Panc1 (cell line): Measurements from ENCODE around the gene IKZF3. TPM values are rescaled to one million over a fixed set of nuclear protein-coding genes. Genes with fewer than 3 reads are reported as not detected.

ENCODE experiments used
- ATAC-seq: fragments of 200-7000 bp; cut with Tn5 transposase; 2 replicates; pipeline ENCODE4 v1.9.1; 2020; ENCODE audit warnings: mild to moderate bottlenecking, moderate library complexity
- BruUV-seq: library from RNA; stranded (reverse); fragments of 400-500 nt; replicated peaks from 2 replicates; lab custom pipeline; 2021; lab: Mats Ljungman, UMichigan
- CTCF ChIA-PET: fragments of 300-600 bp; sonication (Branson Sonifier 250); formaldehyde crosslinking; loops from one replicate; lab custom pipeline; 2022; ENCODE audit warnings: antibody characterized with exemption; lab: Charles Lee
- POLR2A ChIA-PET: fragments of 300-600 bp; sonication (Branson Sonifier 250); formaldehyde crosslinking; loops from one replicate; lab custom pipeline; 2022; ENCODE audit warnings: antibody characterized with exemption; lab: Charles Lee
- DNase-seq: peaks from one replicate; pipeline ENCODE4 v3.0.0-alpha.2; 2010; ENCODE audit warnings: low read depth, low spot score
- H3K27ac ChIP-seq: 2 replicates; pipeline ENCODE4 v1.5.1; 2011; ENCODE audit warnings: mild to moderate bottlenecking, low read length, inconsistent platforms
- H3K27me3 ChIP-seq: fragments of 200-500 bp; sonication (Bioruptor generic); 2 replicates; pipeline ENCODE4 v1.6.0; 2014; ENCODE audit warnings: low read length, inconsistent platforms; ENCODE audit not compliant: control insufficient read depth, insufficient read depth
- H3K36me3 ChIP-seq: fragments of 200-500 bp; sonication (Bioruptor generic); 2 replicates; pipeline ENCODE4 v1.5.1; 2014; ENCODE audit warnings: inconsistent platforms, mild to moderate bottlenecking, low read length, moderate library complexity; ENCODE audit not compliant: control insufficient read depth, insufficient read depth
- H3K4me1 ChIP-seq: 2 replicates; pipeline ENCODE4 v1.5.1; 2011; ENCODE audit warnings: inconsistent platforms, mild to moderate bottlenecking, low read length, moderate library complexity; ENCODE audit not compliant: control insufficient read depth, insufficient read depth
- H3K4me3 ChIP-seq, 2 experiments: 2 replicates each; pipeline ENCODE4 v1.5.1; 2011 to 2012; ENCODE audit warnings: low read depth in 2 of 2, low read length in 2 of 2, mild to moderate bottlenecking in 2 of 2, inconsistent platforms in 1 of 2, moderate library complexity in 1 of 2
- H3K9me3 ChIP-seq: fragments of 200-500 bp; sonication (Bioruptor generic); 2 replicates; pipeline ENCODE4 v1.5.1; 2014; ENCODE audit warnings: low read depth, mild to moderate bottlenecking, inconsistent platforms, low read length, moderate library complexity; ENCODE audit not compliant: control insufficient read depth, insufficient read depth
- CTCF ChIP-seq: fragments of 450-650 bp; IDR thresholded peaks from 2 replicates; pipeline ENCODE4 v1.5.1; 2017; ENCODE audit warnings: mild to moderate bottlenecking
- POLR2AphosphoS5 ChIP-seq: IDR thresholded peaks from 2 replicates; pipeline ENCODE4 v1.6.1; 2012; ENCODE audit warnings: mild to moderate bottlenecking, low read depth, low read length, moderate library complexity
- REST ChIP-seq, 2 experiments: IDR thresholded peaks; 2 replicates each; pipeline ENCODE4 v1.6.1; 2011 to 2012; ENCODE audit warnings: low read depth in 2 of 2, control low read depth in 1 of 2, low read length in 1 of 2, mild to moderate bottlenecking in 1 of 2, moderate library complexity in 1 of 2; ENCODE audit not compliant: insufficient read depth in 1 of 2
- SIN3A ChIP-seq: IDR thresholded peaks from 2 replicates; pipeline ENCODE4 v1.6.1; 2012; ENCODE audit warnings: low read depth, mild to moderate bottlenecking, low read length, moderate library complexity, borderline replicate concordance; ENCODE audit not compliant: insufficient read depth
- TCF7L2 ChIP-seq: IDR thresholded peaks from 2 replicates; pipeline ENCODE4 v1.6.1; 2011; ENCODE audit warnings: mild to moderate bottlenecking, low read depth, low read length, inconsistent platforms
- in situ Hi-C: cut with HindIII; loops from 2 replicates; pipeline ENCODE4 v1.10.0; 2016; ENCODE audit warnings: low sequenced_read_pairs, low pct_unique_long_range_greater_than_20kb
- intact Hi-C: fragments of 100-400 bp; cut with micrococcal nuclease; formaldehyde crosslinking; loops from one replicate; pipeline ENCODE4 v1.10.0; 2022; ENCODE audit not compliant: unreplicated experiment
- total RNA-seq: library from RNA; stranded (reverse); gene quantifications from one replicate; pipeline ENCODE4 v1.2.1, GENCODE V29; 2021; ENCODE audit not compliant: unreplicated experiment

IKZF3 gene
- total RNA-seq, 1 experiment from 2014 or later, result 0.59 TPM

GRCh38 chr17:39838057-39838456 is 26.1 kb downstream of the IKZF3 start:
- Histone ChIP-seq H3K9me3 (no peaks in the 10 kb centered on the region), H3K36me3 (no peaks in the 10 kb centered on the region), H3K27me3 (no peaks in the 10 kb centered on the region; the same call in 1 of the 2 replicates), H3K4me3 (no peak overlapping the region), H3K27ac (no peak overlapping the region), H3K4me1 (no peaks in the 10 kb centered on the region)
- DNase-seq, result no peak
- ChIA-PET CTCF (no interaction called here), POLR2A (no interaction called here)
- in situ Hi-C loops, result no loop called here
- no TSS peak for BruUV-seq
- intact Hi-C loops, result no loop called here
- no peak for ATAC-seq
- no peak for TF ChIP-seq SIN3A

GRCh38 chr17:39836117-39836516 is 28.0 kb downstream of the IKZF3 start:
- no peak overlapping the region for H3K27ac ChIP-seq
- ATAC-seq (no peak), DNase-seq (no peak)
- BruUV-seq, result no TSS peak
- H3K4me1 ChIP-seq, result no peaks in the 10 kb centered on the region
- no peaks in the 10 kb centered on the region for H3K36me3 ChIP-seq
- ChIA-PET POLR2A (no interaction called here), CTCF (no interaction called here)
- intact Hi-C loops, result no loop called here
- no peak overlapping the region for H3K4me3 ChIP-seq
- H3K27me3 ChIP-seq, result no peaks in the 10 kb centered on the region; the same call in 1 of the 2 replicates
- TF ChIP-seq TCF7L2 (no peak), POLR2AphosphoS5 (no peak), SIN3A (no peak), CTCF (no peak), REST (IDR thresholded peaks at IDR 0.05; ENCODE audit: insufficient read depth in 1 of 2, low read depth in 2 of 2, low read length in 1 of 2) (no peak)
- no peaks in the 10 kb centered on the region for H3K9me3 ChIP-seq
- in situ Hi-C loops, result no loop called here

- no TSS peak for BruUV-seq
- CTCF ChIA-PET, result no interaction called here
- Histone ChIP-seq H3K4me1 (no peaks in the 10 kb centered on the region), H3K36me3 (no peaks in the 10 kb centered on the region), H3K9me3 (no peaks in the 10 kb centered on the region), H3K27me3 (no peaks in the 10 kb centered on the region; the same call in 1 of the 2 replicates), H3K27ac (no peak overlapping the region), H3K4me3 (no peak overlapping the region)
- intact Hi-C loops, result no loop called here
- ATAC-seq, result no peak
- TF ChIP-seq SIN3A (no peak), CTCF (no peak), POLR2AphosphoS5 (no peak), TCF7L2 (no peak), REST (IDR thresholded peaks at IDR 0.05; ENCODE audit: insufficient read depth in 1 of 2, low read depth in 2 of 2, low read length in 1 of 2) (no peak)
- no peak for DNase-seq
- POLR2A ChIA-PET, result interaction anchor here (0.5 to 0.7 kb wide), 2 partner anchors 35 to 106 kb away, joined by 3 to 12 read pairs; no protein-coding TSS in a partner anchor
- in situ Hi-C loops, result no loop called here
These were observed 28.9 kb downstream of the IKZF3 start for GRCh38 chr17:39835038-39835786.
